NK-92 (cell line): ENCODE measurements around the gene SETD1B.
"Not testable (repeated sequence)": the region's sequence is repeated elsewhere in the genome, so short reads cannot be mapped to it uniquely, and the experiment has no call there.

Experiments used
- DNase-seq: peaks from one replicate; lab custom pipeline; 2025; ENCODE audit not compliant: unreplicated experiment; lab: John Stamatoyannopoulos, UW

The SETD1B gene

GRCh38 chr12:121845701-121846100 lies 41.9 kb downstream of the SETD1B start:
- no peak for DNase-seq

DNA sequence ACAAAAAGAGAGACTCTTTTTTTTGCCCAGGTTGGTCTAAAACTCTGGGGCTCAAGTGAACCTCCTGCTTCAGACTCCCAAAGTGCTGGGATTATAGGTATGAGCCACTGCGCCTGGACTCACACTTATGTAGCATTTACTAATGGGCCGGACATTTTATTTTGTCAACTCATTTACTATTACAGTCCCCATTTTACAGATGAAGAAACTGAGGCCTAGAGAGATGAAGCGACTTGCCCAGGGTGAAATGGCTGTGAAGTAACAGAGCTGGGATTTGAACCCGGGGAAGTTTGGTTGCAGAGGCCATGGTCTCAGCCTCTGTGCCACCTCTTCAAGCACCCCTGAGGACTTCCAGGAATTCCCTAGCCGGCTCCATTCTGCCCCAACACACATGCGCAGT lies 45.4 kb downstream of the SETD1B start:
- no peak for DNase-seq

DNA sequence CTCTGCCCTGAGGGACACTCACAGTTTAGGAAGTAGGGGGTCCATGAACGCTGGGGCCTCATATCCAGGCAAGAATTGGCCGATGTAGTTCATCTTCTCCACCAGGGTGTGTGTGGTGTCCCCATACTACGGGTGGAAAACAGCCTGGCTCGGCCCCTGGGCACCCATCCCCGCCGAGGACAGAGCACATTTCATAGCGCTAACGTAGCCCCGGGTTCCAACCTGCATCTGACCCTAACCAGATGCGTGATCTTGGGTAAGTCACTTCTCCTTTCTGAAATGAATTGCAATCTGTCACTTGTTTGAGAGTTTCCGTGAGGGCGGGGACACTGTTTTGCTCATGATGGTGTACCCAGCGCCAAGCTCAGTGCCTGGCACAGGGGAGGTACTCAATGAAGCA lies 45.9 kb downstream of the SETD1B start:
- no peak for DNase-seq

DNA sequence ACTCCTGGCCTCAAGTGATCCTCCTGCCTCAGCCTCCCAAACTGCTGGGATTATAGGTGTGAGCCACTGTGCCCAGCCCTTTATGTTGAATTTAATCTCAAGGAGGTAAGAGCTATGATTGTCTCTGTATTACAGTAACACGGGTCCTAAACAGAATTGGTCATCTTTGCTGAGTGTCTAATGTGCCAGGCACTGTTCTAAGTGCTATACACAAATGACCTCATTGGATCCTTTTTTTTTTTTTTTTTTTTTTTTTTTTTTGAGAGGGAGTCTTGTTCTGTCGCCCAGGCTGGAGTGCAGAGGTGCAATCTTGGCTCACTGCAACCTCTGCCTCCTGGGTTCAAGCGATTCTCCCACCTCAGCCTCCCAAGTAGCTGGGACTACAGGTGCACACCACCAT lies 48.6 kb downstream of the SETD1B start:
- DNase-seq = not testable (repeated sequence)

GRCh38 chr12:121857322-121858246 lies 53.8 kb downstream of the SETD1B start:
- no peak for DNase-seq

DNA sequence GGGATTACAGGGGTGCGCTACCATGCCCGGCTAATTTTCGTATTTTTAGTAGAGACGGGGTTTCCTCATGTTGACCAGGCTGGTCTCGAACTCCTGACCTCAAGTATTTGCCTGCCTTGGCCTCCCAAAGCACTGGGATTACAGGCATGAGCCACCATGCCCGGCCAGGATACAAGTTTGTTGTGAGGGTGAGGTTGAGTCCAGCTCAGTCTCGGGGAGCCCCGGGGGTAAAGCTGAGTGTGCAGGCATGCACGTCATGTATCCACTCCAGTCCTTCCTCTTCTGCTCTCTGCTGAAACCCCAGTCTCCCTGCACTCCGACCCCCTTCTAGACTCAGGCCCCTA lies 54.5 kb downstream of the SETD1B start:
- DNase-seq = no peak

- no peak for DNase-seq
Observed at GRCh38 chr12:121858662-121859572, 55.1 kb downstream of the SETD1B start, which contains the start of gene HPD. HPD (minus strand) TSS chr12:121858859; CDS start chr12:121858823, 36 bp downstream.

GRCh38 chr12:121860257-121860656 lies 56.4 kb downstream of the SETD1B start:
- no peak for DNase-seq

DNA sequence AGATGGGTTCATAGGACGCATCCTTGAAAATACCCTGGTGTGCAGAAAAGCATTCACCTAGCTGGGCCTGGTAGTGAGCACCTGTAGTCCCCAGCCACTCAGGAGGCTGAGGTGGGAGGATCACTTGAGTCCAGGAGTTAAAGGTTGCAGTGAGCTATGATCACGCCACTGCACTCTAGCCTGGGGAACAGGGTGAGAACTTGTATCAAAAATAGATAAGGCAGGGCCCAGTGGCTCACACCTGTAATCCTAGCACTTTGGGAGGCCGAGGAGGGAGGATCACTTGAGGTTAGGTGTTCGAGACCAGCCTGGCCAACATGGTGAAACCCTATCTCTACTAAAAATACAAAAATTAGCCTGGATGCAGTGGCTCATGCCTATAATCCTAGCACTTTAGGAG lies 56.9 kb downstream of the SETD1B start:
- DNase-seq = not testable (repeated sequence)

DNA sequence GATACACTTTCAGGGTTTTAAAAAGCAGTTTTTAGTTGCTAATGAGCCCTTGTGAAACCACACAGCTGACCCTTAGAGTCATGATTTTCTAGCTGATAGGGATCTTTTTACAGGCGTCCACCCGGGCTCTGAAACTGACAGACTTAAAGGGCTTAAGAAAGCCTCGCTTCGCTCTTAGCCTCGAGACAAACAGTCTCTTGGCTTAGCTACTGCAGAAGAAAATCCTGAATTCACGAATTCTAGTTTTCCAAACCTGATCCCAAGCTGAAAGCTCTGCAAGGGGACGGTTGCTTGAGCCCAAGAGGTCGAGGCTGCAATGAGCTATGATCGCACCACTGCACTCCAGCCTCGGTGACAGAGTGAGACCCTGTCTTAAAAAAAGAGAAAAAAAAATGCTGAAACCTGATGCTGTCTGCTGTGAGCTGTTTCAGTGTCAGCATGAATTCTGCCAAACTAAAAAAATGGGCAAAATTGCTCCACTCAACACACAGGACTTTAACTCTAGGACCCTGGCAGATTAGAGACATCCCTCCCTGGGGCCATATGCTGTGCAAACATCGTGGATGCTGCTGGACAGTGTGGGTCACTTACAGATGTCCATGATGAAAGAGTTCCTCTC lies 57.9 kb downstream of the SETD1B start:
- no peak for DNase-seq

DNA sequence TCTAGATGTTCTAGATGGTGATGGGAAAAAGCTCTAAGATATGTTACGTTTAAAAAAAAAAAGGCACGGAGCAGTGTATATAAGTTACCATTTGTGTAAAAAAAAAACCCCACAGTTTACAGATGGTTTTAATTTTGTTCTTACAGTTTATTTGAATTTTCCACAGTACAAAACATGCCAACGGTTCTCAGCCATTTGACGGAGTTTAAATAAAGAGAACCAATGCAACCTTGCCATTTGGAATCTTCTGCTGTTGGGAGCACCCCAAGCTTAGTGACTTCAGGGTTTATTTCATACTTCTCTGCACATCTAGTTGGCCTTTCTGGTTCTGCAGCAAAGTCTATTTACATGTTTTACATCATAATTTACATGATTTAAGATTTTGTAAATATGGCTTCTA lies 62.5 kb downstream of the SETD1B start:
- DNase-seq = no peak

- not testable (repeated sequence) for DNase-seq
Observed at GRCh38 chr12:121869229-121869628, 65.4 kb downstream of the SETD1B start.

DNA sequence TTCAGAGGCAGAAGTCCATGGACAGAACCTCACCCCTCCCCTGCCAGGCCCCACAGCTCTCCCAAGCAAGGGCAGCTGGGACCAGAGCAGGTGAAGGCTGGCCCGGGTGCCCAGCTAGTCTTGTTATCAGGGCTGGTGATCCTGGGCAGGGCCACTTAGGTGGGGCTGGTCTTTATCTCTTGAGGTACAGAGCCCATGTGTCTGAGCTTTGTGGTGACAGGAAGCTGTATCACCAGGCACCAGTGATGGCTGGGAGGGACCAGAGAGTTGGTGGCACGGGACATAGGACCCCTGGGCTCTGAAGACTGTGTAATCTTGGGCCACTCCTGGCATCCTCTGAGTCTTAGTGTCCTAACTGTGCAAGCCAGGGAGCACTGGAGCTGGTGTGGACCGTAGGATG lies 67.7 kb downstream of the SETD1B start:
- no peak for DNase-seq

DNA sequence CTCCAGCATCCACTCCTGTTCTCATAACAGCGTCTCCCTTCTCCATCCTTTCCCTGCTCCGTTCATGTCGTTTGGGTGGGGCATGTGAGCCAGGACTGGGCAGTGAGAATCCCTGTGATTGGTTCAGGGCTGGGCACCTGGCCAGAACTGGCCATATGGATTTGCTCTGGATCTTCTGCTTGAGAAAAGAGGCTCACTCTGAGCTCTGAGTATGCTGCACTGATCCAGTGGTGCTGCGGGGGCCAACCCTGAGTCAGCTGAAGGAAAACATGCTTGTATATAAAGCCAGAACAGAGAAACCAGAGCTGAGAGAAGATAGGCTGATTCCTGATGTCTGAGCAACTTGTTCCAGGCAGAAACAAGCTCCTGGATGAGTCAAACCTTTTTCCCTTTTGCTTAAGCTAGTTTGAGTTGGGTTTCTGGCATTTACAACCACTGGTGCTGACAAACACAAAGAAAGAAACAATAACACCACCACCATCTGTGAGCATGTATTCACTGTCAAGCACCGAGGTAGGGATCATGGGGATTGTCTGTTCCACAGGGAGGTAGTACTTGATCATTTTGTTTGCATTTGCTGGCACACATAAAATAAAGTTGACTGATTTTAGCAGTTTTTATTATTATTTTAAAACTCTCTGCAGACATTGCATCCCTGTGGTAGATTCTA lies 68.9 kb downstream of the SETD1B start:
- DNase-seq = no peak

DNA sequence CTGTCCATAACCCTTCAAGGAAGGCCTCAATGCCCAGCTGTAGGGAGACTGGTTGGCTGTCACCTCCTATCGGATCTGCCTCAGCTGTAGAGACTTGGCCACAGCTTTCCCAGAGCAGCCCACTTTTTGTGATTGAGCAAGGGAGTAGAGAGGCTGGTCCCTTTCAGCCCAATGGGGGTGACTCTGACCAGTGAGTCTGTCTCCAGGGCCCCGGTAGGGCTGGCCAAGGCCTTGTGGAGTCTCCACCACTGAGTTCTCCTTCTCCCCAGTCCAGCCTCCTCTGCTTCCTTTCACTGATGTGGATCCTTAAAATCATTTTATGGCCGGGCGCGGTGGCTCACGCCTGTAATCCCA lies 69.4 kb downstream of the SETD1B start:
- DNase-seq = no peak

- no peak for DNase-seq
Observed at GRCh38 chr12:121874071-121874470, 70.3 kb downstream of the SETD1B start.

DNA sequence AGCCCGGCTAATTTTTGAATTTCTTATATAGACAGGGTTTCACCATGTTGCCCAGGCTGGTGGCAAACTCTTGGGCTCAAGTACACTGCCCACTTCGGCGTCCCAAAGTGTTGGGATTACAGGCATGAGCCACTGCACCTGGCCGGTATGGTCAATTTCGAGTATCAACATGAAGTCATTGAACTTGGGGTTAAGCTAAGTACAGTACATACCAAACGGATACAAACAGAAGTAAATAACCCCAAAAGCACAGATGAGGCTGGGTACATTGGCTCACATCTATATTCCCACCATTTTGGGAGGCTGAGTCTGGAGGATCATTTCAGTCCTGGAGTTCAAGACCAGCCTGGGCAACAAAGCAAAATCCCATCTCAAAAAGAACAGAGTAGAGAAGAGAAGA lies 71.8 kb downstream of the SETD1B start:
- DNase-seq = no peak

GRCh38 chr12:121876080-121876447 lies 72.3 kb downstream of the SETD1B start:
- DNase-seq = not testable (repeated sequence)
